Mesothelial cell of epicardium (in vitro differentiated cells): ENCODE data around the gene SPAG16. TPM values are rescaled to one million over a fixed set of nuclear protein-coding genes. Genes with fewer than 3 reads are reported as not detected.

Experiments used
- DNase-seq, 2 experiments: peaks; one replicate each; pipeline ENCODE4 v3.0.0; 2021; ENCODE audit warnings: low spot score in 2 of 2; ENCODE audit not compliant: unreplicated experiment in 2 of 2
- H3K27ac Mint-ChIP-seq: 2 replicates; pipeline ENCODE4 v1.8.0; 2021; ENCODE audit warnings: mixed read lengths
- H3K27me3 Mint-ChIP-seq: 2 replicates; pipeline ENCODE4 v1.8.0; 2021; ENCODE audit warnings: low read depth, mixed read lengths
- H3K36me3 Mint-ChIP-seq: 2 replicates; pipeline ENCODE4 v1.8.0; 2021; ENCODE audit warnings: mixed read lengths
- H3K4me1 Mint-ChIP-seq: 2 replicates; pipeline ENCODE4 v1.8.0; 2021; ENCODE audit warnings: mixed read lengths
- H3K4me3 Mint-ChIP-seq: 2 replicates; pipeline ENCODE4 v1.8.0; 2021; ENCODE audit warnings: mild to moderate bottlenecking, moderate library complexity, mixed read lengths
- H3K9me3 Mint-ChIP-seq: 2 replicates; pipeline ENCODE4 v1.8.0; 2021; ENCODE audit warnings: mixed read lengths
- CTCF ChIP-seq: fragments of 200-600 bp; sonication (generic); IDR thresholded peaks from one replicate; pipeline ENCODE4 v1.5.0; 2021; ENCODE audit warnings: antibody characterized with exemption; ENCODE audit not compliant: unreplicated experiment
- total RNA-seq: library from RNA; stranded (reverse); gene quantifications from 3 replicates; pipeline ENCODE4 v1.2.1, GENCODE V29; 2021

The SPAG16 gene
- total RNA-seq, 1 donor from 2014 or later = 35.1 TPM

DNA sequence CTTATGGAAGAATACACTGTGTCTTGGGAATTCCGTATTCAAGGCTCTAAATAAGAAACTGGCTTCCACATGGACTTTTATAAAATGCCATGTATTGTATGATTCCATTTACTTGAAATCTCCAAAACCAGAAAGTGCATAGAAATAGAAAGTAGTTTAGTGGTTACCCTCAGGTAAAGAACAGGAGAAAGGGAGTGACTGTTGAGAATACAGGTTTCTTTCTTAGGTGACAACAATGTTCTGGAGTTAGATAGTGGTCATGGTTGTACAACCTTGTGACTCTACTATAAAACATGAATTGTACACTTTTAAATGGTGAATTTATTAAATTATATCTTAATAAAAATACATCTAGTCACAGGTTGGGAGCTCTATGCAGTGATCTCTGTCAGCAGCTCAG, 481.8 kb downstream of the SPAG16 start:
- H3K36me3 Mint-ChIP-seq = no peaks in the 10 kb centered on the region
- peaks cover 2% of the 10 kb centered on the region for H3K9me3 Mint-ChIP-seq
- peaks cover 18% of the 10 kb centered on the region for H3K4me1 Mint-ChIP-seq
- TF ChIP-seq CTCF = no peak
- H3K4me3 Mint-ChIP-seq = no peak overlapping the region
- no peaks in the 10 kb centered on the region for H3K27me3 Mint-ChIP-seq
- no peak overlapping the region for H3K27ac Mint-ChIP-seq
- DNase-seq = no peak

DNA sequence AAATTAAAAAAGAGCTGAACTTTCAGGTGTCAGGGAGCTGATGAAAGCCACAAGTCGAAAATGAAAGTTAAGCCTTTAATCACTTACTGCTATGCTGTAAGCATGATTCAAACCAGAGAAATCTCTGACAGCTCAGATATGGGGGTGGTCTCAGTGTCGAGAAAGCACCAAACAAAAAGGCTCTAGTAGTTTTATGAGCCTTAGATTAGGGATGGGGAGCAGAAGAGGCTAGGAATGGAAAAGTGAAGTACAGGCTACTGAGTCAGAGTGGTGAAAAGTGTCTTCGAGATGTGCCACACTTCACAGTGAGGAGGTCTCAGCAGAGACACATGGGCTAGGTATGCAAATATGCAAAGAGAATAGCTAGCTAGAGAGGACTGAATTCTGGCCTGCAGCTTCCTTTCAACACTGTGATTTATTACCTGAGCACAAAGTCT, 482.2 kb downstream of the SPAG16 start:
- Mint-ChIP-seq H3K4me1 (peaks cover 18% of the 10 kb centered on the region), H3K36me3 (no peaks in the 10 kb centered on the region), H3K27ac (no peak overlapping the region), H3K9me3 (no peaks in the 10 kb centered on the region), H3K27me3 (no peaks in the 10 kb centered on the region), H3K4me3 (no peak overlapping the region)
- TF ChIP-seq CTCF = no peak
- no peak for DNase-seq

GRCh38 chr2:213787869-213788268, 503.6 kb downstream of the SPAG16 start:
- no peaks in the 10 kb centered on the region for H3K9me3 Mint-ChIP-seq
- H3K36me3 Mint-ChIP-seq = no peaks in the 10 kb centered on the region
- no peak for TF ChIP-seq CTCF
- H3K4me3 Mint-ChIP-seq = no peak overlapping the region
- H3K27ac Mint-ChIP-seq = no peak overlapping the region
- no peaks in the 10 kb centered on the region for H3K27me3 Mint-ChIP-seq
- H3K4me1 Mint-ChIP-seq = no peaks in the 10 kb centered on the region
- no peak for DNase-seq

DNA sequence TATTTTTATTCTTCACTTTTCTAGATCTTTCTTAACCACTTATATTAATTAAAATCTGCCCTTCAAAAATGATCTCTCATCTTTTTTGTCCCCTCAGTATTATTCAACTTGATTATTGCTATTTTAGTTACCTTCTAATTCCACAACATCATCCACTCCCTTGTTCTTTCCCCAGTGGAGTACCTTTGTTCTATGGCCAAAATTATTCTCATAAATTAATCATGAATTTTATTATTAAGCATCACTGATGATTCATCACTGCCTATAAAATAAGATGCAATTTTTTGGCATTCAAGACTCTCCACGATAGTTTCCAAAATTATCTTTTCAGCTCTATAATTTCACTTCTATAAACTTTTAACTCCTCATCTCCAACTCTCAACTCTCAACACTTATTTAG, 505.7 kb downstream of the SPAG16 start:
- Mint-ChIP-seq H3K4me1 (no peaks in the 10 kb centered on the region), H3K36me3 (no peaks in the 10 kb centered on the region), H3K9me3 (no peaks in the 10 kb centered on the region), H3K27me3 (no peaks in the 10 kb centered on the region), H3K27ac (no peak overlapping the region), H3K4me3 (no peak overlapping the region)
- no peak for DNase-seq
- no peak for TF ChIP-seq CTCF

- no peaks in the 10 kb centered on the region for H3K36me3 Mint-ChIP-seq
- no peak overlapping the region for H3K27ac Mint-ChIP-seq
- H3K9me3 Mint-ChIP-seq = no peaks in the 10 kb centered on the region
Observed at GRCh38 chr2:213792045-213792444, 507.8 kb downstream of the SPAG16 start.

More at GRCh38 chr2:213792045-213792444, 507.8 kb downstream of the SPAG16 start:
- no peak for DNase-seq
- no peaks in the 10 kb centered on the region for H3K27me3 Mint-ChIP-seq
- no peaks in the 10 kb centered on the region for H3K4me1 Mint-ChIP-seq
- TF ChIP-seq CTCF = no peak
- no peak overlapping the region for H3K4me3 Mint-ChIP-seq
